Testis (tissue), 2 donors: ENCODE results near the gene XPNPEP3.

Experiments used
- POLR2A ChIP-seq: fragments of 450-650 bp; IDR thresholded peaks from one replicate; pipeline ENCODE4 v1.6.1; 2017; ENCODE audit warnings: antibody characterized with exemption, mild to moderate bottlenecking, moderate library complexity
- TF ChIP-seq, protein P1 (sequence below), 3 experiments: fragments of 450-650 bp in 2 of 3; fragments of 200-600 bp in 1 of 3; sonication (generic) in 1 of 3; IDR thresholded peaks; one replicate each; pipeline ENCODE4 v1.5.1; 2016 to 2019; ENCODE audit warnings: antibody characterized with exemption in 3 of 3, mild to moderate bottlenecking in 2 of 3, moderate library complexity in 1 of 3

DNA sequence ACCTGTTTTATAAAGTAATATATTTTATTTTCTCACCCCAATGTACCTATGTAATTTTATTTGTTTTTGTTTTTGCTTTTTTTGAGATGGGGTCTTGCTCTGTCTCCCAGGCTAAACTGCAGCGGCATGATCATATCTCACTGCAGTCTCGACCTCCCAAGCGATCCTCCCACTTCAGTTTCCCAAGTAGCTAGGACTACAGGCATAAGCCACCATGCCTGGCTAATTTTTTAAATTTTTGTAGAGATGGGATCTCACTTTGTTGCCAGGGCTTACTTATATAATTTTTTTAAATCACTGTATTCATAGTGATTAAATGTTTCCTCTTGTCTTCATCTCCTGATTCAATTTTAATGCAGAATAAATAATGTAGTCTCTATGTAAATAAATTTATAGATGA lies 18.2 kb downstream of the XPNPEP3 start:
- TF ChIP-seq, protein P1, sequence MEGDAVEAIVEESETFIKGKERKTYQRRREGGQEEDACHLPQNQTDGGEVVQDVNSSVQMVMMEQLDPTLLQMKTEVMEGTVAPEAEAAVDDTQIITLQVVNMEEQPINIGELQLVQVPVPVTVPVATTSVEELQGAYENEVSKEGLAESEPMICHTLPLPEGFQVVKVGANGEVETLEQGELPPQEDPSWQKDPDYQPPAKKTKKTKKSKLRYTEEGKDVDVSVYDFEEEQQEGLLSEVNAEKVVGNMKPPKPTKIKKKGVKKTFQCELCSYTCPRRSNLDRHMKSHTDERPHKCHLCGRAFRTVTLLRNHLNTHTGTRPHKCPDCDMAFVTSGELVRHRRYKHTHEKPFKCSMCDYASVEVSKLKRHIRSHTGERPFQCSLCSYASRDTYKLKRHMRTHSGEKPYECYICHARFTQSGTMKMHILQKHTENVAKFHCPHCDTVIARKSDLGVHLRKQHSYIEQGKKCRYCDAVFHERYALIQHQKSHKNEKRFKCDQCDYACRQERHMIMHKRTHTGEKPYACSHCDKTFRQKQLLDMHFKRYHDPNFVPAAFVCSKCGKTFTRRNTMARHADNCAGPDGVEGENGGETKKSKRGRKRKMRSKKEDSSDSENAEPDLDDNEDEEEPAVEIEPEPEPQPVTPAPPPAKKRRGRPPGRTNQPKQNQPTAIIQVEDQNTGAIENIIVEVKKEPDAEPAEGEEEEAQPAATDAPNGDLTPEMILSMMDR (IDR thresholded peaks at IDR 0.05), result no peak
- TF ChIP-seq POLR2A, result no peak
